Mesothelial cell of epicardium (in vitro differentiated cells): ENCODE results near the gene PHF23. TPM values are rescaled to one million over a fixed set of nuclear protein-coding genes. Genes with fewer than 3 reads are reported as not detected.

Experiments used
- DNase-seq, 2 experiments: peaks; one replicate each; pipeline ENCODE4 v3.0.0; 2021; ENCODE audit warnings: low spot score in 2 of 2; ENCODE audit not compliant: unreplicated experiment in 2 of 2
- H3K27ac Mint-ChIP-seq: 2 replicates; pipeline ENCODE4 v1.8.0; 2021; ENCODE audit warnings: mixed read lengths
- H3K27me3 Mint-ChIP-seq: 2 replicates; pipeline ENCODE4 v1.8.0; 2021; ENCODE audit warnings: low read depth, mixed read lengths
- H3K36me3 Mint-ChIP-seq: 2 replicates; pipeline ENCODE4 v1.8.0; 2021; ENCODE audit warnings: mixed read lengths
- H3K4me1 Mint-ChIP-seq: 2 replicates; pipeline ENCODE4 v1.8.0; 2021; ENCODE audit warnings: mixed read lengths
- H3K4me3 Mint-ChIP-seq: 2 replicates; pipeline ENCODE4 v1.8.0; 2021; ENCODE audit warnings: mild to moderate bottlenecking, moderate library complexity, mixed read lengths
- H3K9me3 Mint-ChIP-seq: 2 replicates; pipeline ENCODE4 v1.8.0; 2021; ENCODE audit warnings: mixed read lengths
- total RNA-seq: library from RNA; stranded (reverse); gene quantifications from 3 replicates; pipeline ENCODE4 v1.2.1, GENCODE V29; 2021
- TF ChIP-seq, protein P1 (sequence below): fragments of 200-600 bp; sonication (generic); IDR thresholded peaks from one replicate; pipeline ENCODE4 v1.5.0; 2021; ENCODE audit warnings: antibody characterized with exemption; ENCODE audit not compliant: unreplicated experiment

PHF23 gene
- total RNA-seq, 1 donor from 2014 or later = 57.1 TPM

DNA sequence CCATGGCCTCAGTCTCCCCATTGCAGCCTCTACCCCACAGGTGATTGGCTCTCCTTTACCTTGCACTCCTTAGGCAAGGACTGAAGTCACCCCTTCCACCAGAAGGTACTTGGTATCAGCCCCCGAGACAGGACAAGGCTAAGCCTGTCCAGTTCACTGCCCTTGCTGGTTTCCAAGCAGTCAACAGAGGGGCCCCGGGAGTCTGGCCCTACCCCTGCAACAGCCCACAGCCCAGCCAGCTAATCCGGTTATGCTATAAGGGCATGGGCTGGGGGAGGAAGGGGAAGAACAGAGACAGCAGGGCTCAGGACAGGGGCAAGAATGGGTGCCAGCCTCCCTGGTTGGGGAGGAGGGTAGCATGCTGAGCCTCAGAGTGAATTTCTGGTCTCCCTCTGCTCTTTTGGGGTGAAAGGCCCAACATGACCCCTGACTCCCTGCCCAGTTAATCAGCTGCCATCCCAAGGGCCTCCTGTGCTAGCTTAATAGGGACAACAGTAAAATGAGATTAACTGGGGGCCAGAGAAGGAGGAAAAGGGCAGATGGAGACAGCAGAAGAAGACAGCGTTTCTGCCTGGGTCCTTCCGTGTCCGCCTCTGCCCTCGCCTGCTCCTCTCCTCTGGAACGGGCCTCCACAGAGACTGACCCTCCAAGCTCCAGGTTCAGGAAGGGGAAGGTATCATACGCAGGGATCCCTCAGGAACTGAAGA is 30.4 kb downstream of the PHF23 start:
- H3K27me3 Mint-ChIP-seq = no peaks in the 10 kb centered on the region
- no peak for DNase-seq
- H3K4me3 Mint-ChIP-seq = no peak overlapping the region
- H3K9me3 Mint-ChIP-seq = no peaks in the 10 kb centered on the region
- H3K4me1 Mint-ChIP-seq = peaks cover 72% of the 10 kb centered on the region
- H3K36me3 Mint-ChIP-seq = no peaks in the 10 kb centered on the region
- peak overlapping the region; percentile 9 for H3K27ac Mint-ChIP-seq
- TF ChIP-seq, protein P1, sequence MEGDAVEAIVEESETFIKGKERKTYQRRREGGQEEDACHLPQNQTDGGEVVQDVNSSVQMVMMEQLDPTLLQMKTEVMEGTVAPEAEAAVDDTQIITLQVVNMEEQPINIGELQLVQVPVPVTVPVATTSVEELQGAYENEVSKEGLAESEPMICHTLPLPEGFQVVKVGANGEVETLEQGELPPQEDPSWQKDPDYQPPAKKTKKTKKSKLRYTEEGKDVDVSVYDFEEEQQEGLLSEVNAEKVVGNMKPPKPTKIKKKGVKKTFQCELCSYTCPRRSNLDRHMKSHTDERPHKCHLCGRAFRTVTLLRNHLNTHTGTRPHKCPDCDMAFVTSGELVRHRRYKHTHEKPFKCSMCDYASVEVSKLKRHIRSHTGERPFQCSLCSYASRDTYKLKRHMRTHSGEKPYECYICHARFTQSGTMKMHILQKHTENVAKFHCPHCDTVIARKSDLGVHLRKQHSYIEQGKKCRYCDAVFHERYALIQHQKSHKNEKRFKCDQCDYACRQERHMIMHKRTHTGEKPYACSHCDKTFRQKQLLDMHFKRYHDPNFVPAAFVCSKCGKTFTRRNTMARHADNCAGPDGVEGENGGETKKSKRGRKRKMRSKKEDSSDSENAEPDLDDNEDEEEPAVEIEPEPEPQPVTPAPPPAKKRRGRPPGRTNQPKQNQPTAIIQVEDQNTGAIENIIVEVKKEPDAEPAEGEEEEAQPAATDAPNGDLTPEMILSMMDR = no peak

DNA sequence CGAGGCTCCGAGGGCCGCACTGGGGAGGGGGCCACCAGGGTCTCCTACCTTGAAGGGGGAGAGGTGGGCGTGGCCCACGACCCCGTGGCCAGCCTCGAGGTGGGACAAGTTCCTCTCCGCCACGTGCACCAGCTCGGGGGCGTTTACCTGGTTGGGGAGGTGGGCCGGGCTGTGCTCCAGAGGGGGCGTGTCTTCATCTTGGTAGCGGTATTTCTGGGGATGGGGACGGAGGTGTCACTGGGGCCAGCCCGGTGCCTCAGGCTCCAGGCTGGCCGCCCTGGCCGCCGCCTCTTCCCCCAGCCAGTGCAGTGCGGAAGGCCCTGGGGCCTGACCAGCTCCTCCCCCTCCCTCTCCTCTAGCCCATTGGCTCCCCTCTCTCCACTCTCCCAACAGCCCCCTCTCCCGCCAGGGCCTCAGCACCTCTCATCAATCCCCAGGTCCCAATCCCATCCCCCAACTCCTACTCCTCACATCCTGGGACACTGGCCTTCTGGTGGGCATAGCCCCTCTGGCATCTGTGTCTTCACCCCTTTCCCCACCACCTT is 31.2 kb downstream of the PHF23 start:
- peak overlapping the region; percentile 9 for H3K27ac Mint-ChIP-seq
- H3K4me1 Mint-ChIP-seq = peaks cover 67% of the 10 kb centered on the region
- no peaks in the 10 kb centered on the region for H3K27me3 Mint-ChIP-seq
- peak overlapping the region; percentile 10 for H3K4me3 Mint-ChIP-seq
- TF ChIP-seq, protein P1 = no peak
- H3K9me3 Mint-ChIP-seq = no peaks in the 10 kb centered on the region
- no peak for DNase-seq
- H3K36me3 Mint-ChIP-seq = no peaks in the 10 kb centered on the region

DNA sequence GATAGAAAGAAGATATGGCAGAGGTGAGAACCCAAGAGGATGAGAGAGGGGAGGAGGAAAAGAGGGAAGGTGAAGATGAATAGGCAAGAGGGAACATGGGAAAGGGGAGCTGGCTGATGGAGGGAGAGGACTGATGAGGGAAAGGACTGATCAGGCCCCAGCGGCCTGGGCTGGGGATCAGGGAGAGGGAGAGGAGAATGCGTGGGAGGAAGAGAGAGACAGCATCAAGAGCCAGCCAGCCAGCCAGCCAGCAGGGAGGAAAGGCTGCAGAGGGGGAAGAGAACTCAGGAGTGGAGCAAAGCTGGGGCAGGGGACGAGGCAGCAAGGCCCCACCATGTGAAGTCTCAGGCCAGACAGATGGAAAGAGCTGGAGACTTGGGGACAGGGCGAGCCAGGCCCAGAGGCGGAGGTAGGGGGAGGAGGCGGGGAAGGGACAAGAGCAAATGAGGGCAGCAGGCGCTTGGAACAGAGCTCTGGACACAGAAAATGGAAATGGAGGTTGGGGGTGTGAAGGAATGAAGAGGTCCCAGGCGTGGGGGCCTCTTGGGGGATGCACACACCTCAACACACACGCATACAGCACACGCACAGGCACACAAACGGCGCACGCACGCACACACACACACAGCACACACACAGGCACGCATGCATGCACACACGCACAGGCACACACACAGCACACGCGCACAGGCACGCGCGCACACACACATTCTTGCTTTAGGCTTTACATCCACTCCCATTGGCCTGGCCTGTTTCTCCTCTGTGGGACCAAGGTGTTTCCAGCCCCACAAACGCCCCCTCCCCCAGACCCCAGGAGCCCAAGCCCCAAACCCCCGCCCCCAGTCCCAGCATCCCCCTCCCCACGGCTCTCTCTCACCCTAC is 31.9 kb downstream of the PHF23 start:
- H3K4me3 Mint-ChIP-seq = peak overlapping the region; percentile 27
- no peaks in the 10 kb centered on the region for H3K9me3 Mint-ChIP-seq
- H3K27me3 Mint-ChIP-seq = no peaks in the 10 kb centered on the region
- TF ChIP-seq, protein P1 = no peak
- H3K27ac Mint-ChIP-seq = peak overlapping the region; percentile 81
- no peak for DNase-seq
- H3K36me3 Mint-ChIP-seq = peaks cover 5% of the 10 kb centered on the region
- H3K4me1 Mint-ChIP-seq = peaks cover 65% of the 10 kb centered on the region

DNA sequence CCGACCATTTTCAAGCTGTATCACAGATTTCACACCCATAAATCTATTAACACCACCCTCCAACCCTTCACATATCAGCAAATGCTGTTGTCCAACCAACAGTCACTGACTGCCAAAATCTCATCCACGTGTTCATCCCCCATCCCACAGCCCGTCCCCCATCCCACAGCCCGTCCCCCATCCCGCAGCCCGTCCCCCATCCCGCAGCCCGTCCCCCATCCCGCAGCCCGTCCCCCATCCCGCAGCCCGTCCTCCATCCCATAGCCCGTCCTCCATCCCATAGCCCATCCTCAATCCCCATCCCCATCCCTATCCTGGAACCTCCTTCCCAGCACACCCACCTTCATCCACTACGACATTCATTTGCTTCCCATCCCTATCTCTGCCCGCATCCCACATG is 33.7 kb downstream of the PHF23 start:
- Mint-ChIP-seq H3K36me3 (peaks cover 6% of the 10 kb centered on the region), H3K4me3 (peak overlapping the region; percentile 68), H3K4me1 (peaks cover 51% of the 10 kb centered on the region), H3K27ac (peak overlapping the region; percentile 81), H3K27me3 (no peaks in the 10 kb centered on the region), H3K9me3 (no peaks in the 10 kb centered on the region)
- TF ChIP-seq, protein P1 = no peak
- DNase-seq = no peak

DNA sequence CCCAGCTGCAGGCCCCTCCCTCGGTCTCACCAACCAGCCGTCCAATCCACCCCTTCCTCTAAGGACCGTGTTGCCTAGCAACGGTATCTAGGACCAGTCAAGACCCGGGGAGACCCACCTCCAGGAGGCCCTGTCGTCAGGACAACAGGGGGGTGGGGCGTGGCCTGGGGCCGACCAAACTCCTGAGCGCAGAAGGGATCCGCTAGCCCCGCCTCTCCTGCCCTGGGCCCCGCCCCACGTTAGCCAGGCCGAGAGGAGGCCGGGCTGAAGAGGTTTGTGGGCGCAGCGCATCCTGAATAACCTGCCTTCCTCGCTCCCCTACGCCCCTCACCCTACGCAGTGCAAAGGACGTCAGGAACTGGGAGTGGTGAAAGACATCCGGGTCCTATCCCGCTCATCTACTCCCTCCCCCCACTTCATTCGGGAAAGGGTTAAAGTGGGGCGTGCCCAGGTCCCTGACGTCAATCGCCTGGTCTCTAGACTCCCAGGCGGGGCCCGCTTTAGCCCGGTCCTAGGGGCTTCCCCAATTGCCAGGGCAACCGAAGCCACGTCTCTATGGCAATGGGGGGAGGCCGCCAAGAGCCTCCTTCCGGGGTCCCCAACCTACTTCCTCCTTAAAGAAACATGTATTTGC is 34.3 kb downstream of the PHF23 start:
- TF ChIP-seq, protein P1 = no peak
- Mint-ChIP-seq H3K36me3 (peaks cover 6% of the 10 kb centered on the region), H3K27ac (peak overlapping the region; percentile 77), H3K4me3 (peak overlapping the region; percentile 68), H3K9me3 (no peaks in the 10 kb centered on the region), H3K4me1 (peaks cover 45% of the 10 kb centered on the region), H3K27me3 (no peaks in the 10 kb centered on the region)
- peak; percentile 76 to 88 for DNase-seq
